Lung (tissue), 12 donors: ENCODE data around the gene KIAA0930. TPM values are rescaled to one million over a fixed set of nuclear protein-coding genes. Genes with fewer than 3 reads are reported as not detected.

Experiments
- ATAC-seq: fragments of 200-7000 bp; cut with Tn5 transposase; one replicate; pipeline ENCODE4 v1.9.1; 2020; ENCODE audit warnings: moderate number of reproducible peaks; ENCODE audit not compliant: insufficient read depth, low FRiP score
- DNase-seq, 3 donors: peaks; one replicate each; pipeline ENCODE4 v3.0.0-alpha.2; 2013 to 2017
- H3K27ac ChIP-seq, 2 donors: one replicate each; pipeline ENCODE4 v1.5.1; 2013; ENCODE audit warnings: mild to moderate bottlenecking in 2 of 2, moderate library complexity in 2 of 2, control low read depth in 1 of 2, inconsistent platforms in 1 of 2, low read depth in 1 of 2, low read length in 1 of 2
- H3K27me3 ChIP-seq, 3 donors: one replicate each; pipeline ENCODE4 v1.5.1; 2013; ENCODE audit warnings: low read length in 2 of 3; ENCODE audit not compliant: control insufficient read depth in 3 of 3, insufficient read depth in 3 of 3
- H3K36me3 ChIP-seq, 4 donors: one replicate each; pipeline ENCODE4 v1.5.1; 2013; ENCODE audit warnings: low read length in 4 of 4, mild to moderate bottlenecking in 1 of 4, moderate library complexity in 1 of 4; ENCODE audit not compliant: control insufficient read depth in 4 of 4, insufficient read depth in 4 of 4
- H3K4me1 ChIP-seq, 5 donors: one replicate each; pipeline ENCODE4 v1.5.1; 2013; ENCODE audit warnings: low read length in 5 of 5, mild to moderate bottlenecking in 2 of 5, moderate library complexity in 1 of 5; ENCODE audit not compliant: control insufficient read depth in 5 of 5, insufficient read depth in 5 of 5
- H3K4me3 ChIP-seq: one replicate; pipeline ENCODE4 v1.5.1; 2013; ENCODE audit warnings: mild to moderate bottlenecking, control low read depth, moderate library complexity
- H3K9ac ChIP-seq, 2 donors: one replicate each; pipeline ENCODE4 v1.5.1; 2013; ENCODE audit warnings: low read length in 2 of 2, control low read depth in 1 of 2; ENCODE audit not compliant: insufficient read depth in 1 of 2
- H3K9me3 ChIP-seq, 4 donors: one replicate each; pipeline ENCODE4 v1.5.1; 2013; ENCODE audit warnings: low read length in 3 of 4, mild to moderate bottlenecking in 1 of 4, moderate library complexity in 1 of 4; ENCODE audit not compliant: control insufficient read depth in 4 of 4, insufficient read depth in 3 of 4
- CTCF ChIP-seq: IDR thresholded peaks from 2 replicates; pipeline ENCODE4 v1.5.1; 2012; ENCODE audit warnings: mild to moderate bottlenecking; ENCODE audit errors: control extremely low read depth, extremely low read depth
- WGBS, 2 donors: extraction: QIAGEN DNeasy Blood & Tissue Kit; methylation state at CpG; one replicate each; pipeline ENCODE4 v1.1.7; 2013; 5-methylcytosine and 5-hydroxymethylcytosine counted together
- polyA plus RNA-seq, 2 donors: library from polyadenylated mRNA; stranded (reverse); fragments of 200-250 nt; gene quantifications; one replicate each; pipeline ENCODE4 v1.2.1, GENCODE V29; 2013
- total RNA-seq, 2 donors: library from RNA; depleted of rRNA in 1 of 2; stranded (reverse); fragments of >200 nt in 1 of 2; gene quantifications; one replicate each; pipeline ENCODE4 v1.2.1, GENCODE V29; 2014 to 2021
- donor health status: control.
- donor health status: control.
- donor health status: Bipolar disorder and iron deficiency.
- donor health status: healthy.
- donor health status: DM: yes; HTN: yes; CAD: no.

Gene KIAA0930
- total and polyA plus RNA-seq, 4 donors = 25.9 to 67.3 (median 57.3) TPM

- no peak for ATAC-seq
- H3K36me3 ChIP-seq = peaks cover 16 to 34% (median 20%) of the 10 kb centered on the region in 4 donors
- DNase-seq = no peak
- no peaks in the 10 kb centered on the region for H3K27me3 ChIP-seq
- H3K9me3 ChIP-seq = no peaks in the 10 kb centered on the region
- H3K9ac ChIP-seq = no peak overlapping the region
- H3K4me1 ChIP-seq = peaks cover 6 to 25% (median 11%) of the 10 kb centered on the region in 5 donors
- no peak overlapping the region for H3K4me3 ChIP-seq
- 41 to 53% methylated on average over 5 of the region's 5 CpGs for WGBS, 2 donors
- no peak overlapping the region for H3K27ac ChIP-seq
- TF ChIP-seq CTCF = no peak
These were observed 73.8 kb downstream of the KIAA0930 start for GRCh38 chr22:45166932-45167331.

- ATAC-seq (peak; percentile 39), DNase-seq (peak; percentile 29 to 37 (median 33))
- peak overlapping the region; percentile 97 for H3K4me3 ChIP-seq
- peak overlapping the region; percentile 94 to 97 for H3K27ac ChIP-seq
- peaks cover 5 to 15% (median 8%) of the 10 kb centered on the region in 4 donors for H3K36me3 ChIP-seq
- TF ChIP-seq CTCF = no peak
- no peaks in the 10 kb centered on the region for H3K9me3 ChIP-seq
- no peaks in the 10 kb centered on the region for H3K27me3 ChIP-seq
- H3K9ac ChIP-seq = peak overlapping the region; percentile 57 to 85
- peaks cover 7 to 25% (median 11%) of the 10 kb centered on the region in 5 donors for H3K4me1 ChIP-seq
- WGBS, 2 donors = 1 to 3% methylated on average over 30 to 59 of the region's 59 CpGs
These were observed 76.2 kb downstream of the KIAA0930 start for GRCh38 chr22:45164270-45165088.

GRCh38 chr22:45163451-45164269 lies 77.0 kb downstream of the KIAA0930 start, which contains the start of gene NUP50:
NUP50 (plus strand) TSS chr22:45163925; CDS start chr22:45168178, 4,253 bp downstream.
- Histone ChIP-seq H3K36me3 (peaks cover 2 to 14% (median 4%) of the 10 kb centered on the region in 4 donors), H3K9ac (peak within 1 kb of the TSS; percentile 57 to 85), H3K4me1 (peaks cover 7 to 25% (median 11%) of the 10 kb centered on the region in 5 donors), H3K9me3 (no peaks in the 10 kb centered on the region), H3K27me3 (no peaks in the 10 kb centered on the region), H3K4me3 (peak within 1 kb of the TSS; percentile 97), H3K27ac (peak within 1 kb of the TSS; percentile 97)
- ATAC-seq (peak; percentile 91), DNase-seq (peak; percentile 97 to 98 (median 97))
- TF ChIP-seq CTCF = no peak
- WGBS, 2 donors = 0% methylated on average over 87 to 100 of the region's 100 CpGs
